ENCODE data around the gene PLPP3.

DNA sequence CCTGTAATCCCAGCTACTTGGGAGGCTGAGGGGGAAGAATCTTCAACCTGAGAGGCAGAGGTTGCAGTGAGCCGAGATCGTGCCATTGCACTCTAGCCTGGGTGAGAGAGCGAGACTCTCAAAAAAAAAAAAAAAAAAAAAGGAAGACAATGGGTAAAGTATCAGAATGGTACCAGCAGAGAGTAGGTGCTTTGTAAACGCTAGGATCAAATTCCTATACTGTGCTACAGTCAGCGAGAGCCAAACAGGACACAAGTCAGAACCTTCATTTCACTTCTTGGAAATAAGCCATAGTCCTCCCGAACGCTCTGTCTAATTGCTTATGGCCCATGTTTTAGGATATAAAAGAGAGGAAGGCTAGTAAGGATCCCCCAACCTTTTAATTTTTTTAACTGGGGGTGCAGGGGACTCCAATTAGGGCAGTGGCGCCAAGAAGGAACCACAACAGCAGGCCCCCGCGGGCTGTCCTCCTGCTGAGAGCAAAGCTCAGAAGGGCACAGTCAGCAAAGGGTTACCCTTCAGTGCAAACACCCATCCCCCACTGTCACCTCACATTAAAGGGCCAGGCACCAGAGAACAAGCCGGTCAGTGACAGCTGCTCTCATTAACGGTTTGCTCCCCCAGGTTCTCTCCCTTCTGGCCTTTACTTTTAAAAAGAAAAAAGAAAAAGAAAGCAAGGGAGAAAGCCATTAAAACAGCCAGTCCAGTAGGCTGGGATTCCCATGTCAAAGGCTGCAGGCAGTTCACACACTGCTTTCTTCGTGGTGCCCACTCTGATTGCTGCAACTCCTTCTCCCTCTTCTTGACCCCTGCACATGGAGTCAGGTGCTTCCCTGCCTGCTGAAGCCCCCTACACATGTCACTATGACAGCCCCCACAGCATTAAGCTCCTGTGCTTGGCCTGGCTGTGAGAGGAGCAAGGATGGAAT is 69.4 kb downstream of the PLPP3 start:
- TF ChIP-seq, protein P1, sequence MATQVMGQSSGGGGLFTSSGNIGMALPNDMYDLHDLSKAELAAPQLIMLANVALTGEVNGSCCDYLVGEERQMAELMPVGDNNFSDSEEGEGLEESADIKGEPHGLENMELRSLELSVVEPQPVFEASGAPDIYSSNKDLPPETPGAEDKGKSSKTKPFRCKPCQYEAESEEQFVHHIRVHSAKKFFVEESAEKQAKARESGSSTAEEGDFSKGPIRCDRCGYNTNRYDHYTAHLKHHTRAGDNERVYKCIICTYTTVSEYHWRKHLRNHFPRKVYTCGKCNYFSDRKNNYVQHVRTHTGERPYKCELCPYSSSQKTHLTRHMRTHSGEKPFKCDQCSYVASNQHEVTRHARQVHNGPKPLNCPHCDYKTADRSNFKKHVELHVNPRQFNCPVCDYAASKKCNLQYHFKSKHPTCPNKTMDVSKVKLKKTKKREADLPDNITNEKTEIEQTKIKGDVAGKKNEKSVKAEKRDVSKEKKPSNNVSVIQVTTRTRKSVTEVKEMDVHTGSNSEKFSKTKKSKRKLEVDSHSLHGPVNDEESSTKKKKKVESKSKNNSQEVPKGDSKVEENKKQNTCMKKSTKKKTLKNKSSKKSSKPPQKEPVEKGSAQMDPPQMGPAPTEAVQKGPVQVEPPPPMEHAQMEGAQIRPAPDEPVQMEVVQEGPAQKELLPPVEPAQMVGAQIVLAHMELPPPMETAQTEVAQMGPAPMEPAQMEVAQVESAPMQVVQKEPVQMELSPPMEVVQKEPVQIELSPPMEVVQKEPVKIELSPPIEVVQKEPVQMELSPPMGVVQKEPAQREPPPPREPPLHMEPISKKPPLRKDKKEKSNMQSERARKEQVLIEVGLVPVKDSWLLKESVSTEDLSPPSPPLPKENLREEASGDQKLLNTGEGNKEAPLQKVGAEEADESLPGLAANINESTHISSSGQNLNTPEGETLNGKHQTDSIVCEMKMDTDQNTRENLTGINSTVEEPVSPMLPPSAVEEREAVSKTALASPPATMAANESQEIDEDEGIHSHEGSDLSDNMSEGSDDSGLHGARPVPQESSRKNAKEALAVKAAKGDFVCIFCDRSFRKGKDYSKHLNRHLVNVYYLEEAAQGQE (IDR thresholded peaks at IDR 0.05; ENCODE audit: low read depth, low read length), result no peak
- no peak for TF ChIP-seq GABPA (IDR thresholded peaks at IDR 0.05; ENCODE audit: low read depth)
- TF ChIP-seq RAD21 (IDR thresholded peaks at IDR 0.05; ENCODE audit: low read length), result no peak
- TF ChIP-seq, protein P2, sequence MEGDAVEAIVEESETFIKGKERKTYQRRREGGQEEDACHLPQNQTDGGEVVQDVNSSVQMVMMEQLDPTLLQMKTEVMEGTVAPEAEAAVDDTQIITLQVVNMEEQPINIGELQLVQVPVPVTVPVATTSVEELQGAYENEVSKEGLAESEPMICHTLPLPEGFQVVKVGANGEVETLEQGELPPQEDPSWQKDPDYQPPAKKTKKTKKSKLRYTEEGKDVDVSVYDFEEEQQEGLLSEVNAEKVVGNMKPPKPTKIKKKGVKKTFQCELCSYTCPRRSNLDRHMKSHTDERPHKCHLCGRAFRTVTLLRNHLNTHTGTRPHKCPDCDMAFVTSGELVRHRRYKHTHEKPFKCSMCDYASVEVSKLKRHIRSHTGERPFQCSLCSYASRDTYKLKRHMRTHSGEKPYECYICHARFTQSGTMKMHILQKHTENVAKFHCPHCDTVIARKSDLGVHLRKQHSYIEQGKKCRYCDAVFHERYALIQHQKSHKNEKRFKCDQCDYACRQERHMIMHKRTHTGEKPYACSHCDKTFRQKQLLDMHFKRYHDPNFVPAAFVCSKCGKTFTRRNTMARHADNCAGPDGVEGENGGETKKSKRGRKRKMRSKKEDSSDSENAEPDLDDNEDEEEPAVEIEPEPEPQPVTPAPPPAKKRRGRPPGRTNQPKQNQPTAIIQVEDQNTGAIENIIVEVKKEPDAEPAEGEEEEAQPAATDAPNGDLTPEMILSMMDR (IDR thresholded peaks at IDR 0.05), result no peak

All from SK-N-SH (cell line).